DMS153 (cell line): ENCODE data around the gene HMCN1.

Experiments
- DNase-seq: peaks from one replicate; lab custom pipeline; 2025; lab: John Stamatoyannopoulos, UW

The HMCN1 gene

GRCh38 chr1:185966471-185966870 is 232.3 kb downstream of the HMCN1 start:
- DNase-seq = no peak

- no peak for DNase-seq
Measured at GRCh38 chr1:185969028-185969427, 234.8 kb downstream of the HMCN1 start.

GRCh38 chr1:185969524-185969991 is 235.4 kb downstream of the HMCN1 start:
- no peak for DNase-seq

GRCh38 chr1:185971688-185972087 is 237.5 kb downstream of the HMCN1 start:
- DNase-seq = no peak

- no peak for DNase-seq
Measured at GRCh38 chr1:185972096-185972850, 238.1 kb downstream of the HMCN1 start.

GRCh38 chr1:185973645-185974044 is 239.5 kb downstream of the HMCN1 start:
- DNase-seq = no peak

GRCh38 chr1:185974367-185975170 is 240.4 kb downstream of the HMCN1 start:
- DNase-seq = no peak

- no peak for DNase-seq
Measured at GRCh38 chr1:185980891-185981290, 246.7 kb downstream of the HMCN1 start.

GRCh38 chr1:185984113-185984836 is 250.1 kb downstream of the HMCN1 start:
- DNase-seq = no peak

- DNase-seq = no peak
Measured at GRCh38 chr1:185987611-185988321, 253.6 kb downstream of the HMCN1 start.

- DNase-seq = no peak
Measured at GRCh38 chr1:185990565-185990964, 256.4 kb downstream of the HMCN1 start.

GRCh38 chr1:185991266-185991665 is 257.1 kb downstream of the HMCN1 start:
- DNase-seq = no peak

GRCh38 chr1:185996211-185996610 is 262.0 kb downstream of the HMCN1 start:
- DNase-seq = no peak

GRCh38 chr1:185998391-185998790 is 264.2 kb downstream of the HMCN1 start:
- DNase-seq = peak; percentile 27

- DNase-seq = no peak
Measured at GRCh38 chr1:186002406-186002805, 268.2 kb downstream of the HMCN1 start.

GRCh38 chr1:186009039-186009737 is 275.0 kb downstream of the HMCN1 start:
- no peak for DNase-seq

GRCh38 chr1:186014370-186015037 is 280.3 kb downstream of the HMCN1 start:
- no peak for DNase-seq

- no peak for DNase-seq
Measured at GRCh38 chr1:186016856-186017255, 282.7 kb downstream of the HMCN1 start.

- no peak for DNase-seq
Measured at GRCh38 chr1:186022184-186022583, 288.0 kb downstream of the HMCN1 start.

- DNase-seq = no peak
Measured at GRCh38 chr1:186026946-186027345, 292.8 kb downstream of the HMCN1 start.

- DNase-seq = no peak
Measured at GRCh38 chr1:186027621-186028020, 293.4 kb downstream of the HMCN1 start.
